Measurements from ENCODE around the gene SVOP. TPM values are rescaled to one million over a fixed set of nuclear protein-coding genes. Genes with fewer than 3 reads are reported as not detected.

SVOP gene
- total and polyA plus RNA-seq, 2 donors from 2014 or later, result 0.04 TPM; not detected in 1

GRCh38 chr12:108981835-108982234 is 39.0 kb downstream of the SVOP start:
- intact Hi-C loops (cut with DNase I), result no loop called here
- H3K36me3 ChIP-seq (ENCODE audit: control insufficient read depth in 2 of 3, insufficient read depth in 3 of 3, low read length in 3 of 3), result no peaks in the 10 kb centered on the region
- no peak overlapping the region for H3K9ac ChIP-seq (ENCODE audit: low read length in 3 of 3)
- no peak for DNase-seq
- H3K27me3 ChIP-seq (ENCODE audit: control insufficient read depth, insufficient read depth, low read length), result no peaks in the 10 kb centered on the region
- TF ChIP-seq CTCF (IDR thresholded peaks at IDR 0.05; ENCODE audit: borderline replicate concordance, extremely low read depth, insufficient read depth), result no peak
- no peak for FAIRE-seq
- peaks cover 0 to 2% (median 0%) of the 10 kb centered on the region in 3 donors for H3K4me1 ChIP-seq (ENCODE audit: control insufficient read depth in 2 of 3, insufficient read depth in 2 of 3, low read depth in 1 of 3, low read length in 3 of 3)
- H3K4me3 ChIP-seq (ENCODE audit: low read length in 3 of 3), result no peak overlapping the region
- peaks cover 0 to 8% (median 0%) of the 10 kb centered on the region in 3 donors for H3K9me3 ChIP-seq (ENCODE audit: control insufficient read depth in 2 of 3, insufficient read depth in 1 of 3, low read length in 3 of 3)
- H3K27ac ChIP-seq (ENCODE audit: low read depth in 2 of 2, low read length in 2 of 2), result no peak overlapping the region

- no peaks in the 10 kb centered on the region for H3K27me3 ChIP-seq (ENCODE audit: control insufficient read depth, insufficient read depth, low read length)
- H3K36me3 ChIP-seq (ENCODE audit: control insufficient read depth in 2 of 3, insufficient read depth in 3 of 3, low read length in 3 of 3), result no peaks in the 10 kb centered on the region
- FAIRE-seq (no peak), DNase-seq (no peak)
- no peak for TF ChIP-seq CTCF (IDR thresholded peaks at IDR 0.05; ENCODE audit: borderline replicate concordance, extremely low read depth, insufficient read depth)
- peaks cover 0 to 2% (median 0%) of the 10 kb centered on the region in 3 donors for H3K4me1 ChIP-seq (ENCODE audit: control insufficient read depth in 2 of 3, insufficient read depth in 2 of 3, low read depth in 1 of 3, low read length in 3 of 3)
- no peak overlapping the region for H3K27ac ChIP-seq (ENCODE audit: low read depth in 2 of 2, low read length in 2 of 2)
- H3K9me3 ChIP-seq (ENCODE audit: control insufficient read depth in 2 of 3, insufficient read depth in 1 of 3, low read length in 3 of 3), result peaks cover 0 to 8% (median 0%) of the 10 kb centered on the region in 3 donors
- H3K9ac ChIP-seq (ENCODE audit: low read length in 3 of 3), result no peak overlapping the region
- H3K4me3 ChIP-seq (ENCODE audit: low read length in 3 of 3), result no peak overlapping the region
- intact Hi-C loops (cut with DNase I), result no loop called here
Observed at GRCh38 chr12:108980831-108981618, 39.8 kb downstream of the SVOP start.

DNA sequence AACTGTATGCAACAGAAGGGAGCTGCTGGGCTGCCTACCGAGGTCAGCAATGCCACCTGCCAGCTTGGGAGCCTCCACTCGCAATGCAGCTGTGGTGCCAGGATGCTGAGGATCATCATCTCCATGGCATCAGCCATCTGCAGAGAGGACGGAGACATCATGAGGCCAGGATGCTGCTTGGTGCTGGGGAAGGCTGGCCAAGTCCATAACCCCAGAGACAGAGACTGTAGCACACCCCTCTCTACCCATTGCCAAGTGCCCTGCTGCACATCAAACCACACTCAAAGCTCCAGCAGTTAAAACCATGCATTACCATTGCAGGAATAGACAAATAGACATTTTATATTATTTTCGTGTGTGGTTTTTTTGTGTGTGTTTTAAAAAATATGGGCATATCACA is 43.5 kb downstream of the SVOP start:
- H3K27ac ChIP-seq (ENCODE audit: low read depth in 2 of 2, low read length in 2 of 2), result no peak overlapping the region
- no peak for TF ChIP-seq CTCF (IDR thresholded peaks at IDR 0.05; ENCODE audit: borderline replicate concordance, extremely low read depth, insufficient read depth)
- DNase-seq, result no peak
- FAIRE-seq, result no peak
- H3K9ac ChIP-seq (ENCODE audit: low read length in 3 of 3), result no peak overlapping the region
- H3K27me3 ChIP-seq (ENCODE audit: control insufficient read depth, insufficient read depth, low read length), result no peaks in the 10 kb centered on the region
- H3K36me3 ChIP-seq (ENCODE audit: control insufficient read depth in 2 of 3, insufficient read depth in 3 of 3, low read length in 3 of 3), result no peaks in the 10 kb centered on the region
- H3K9me3 ChIP-seq (ENCODE audit: control insufficient read depth in 2 of 3, insufficient read depth in 1 of 3, low read length in 3 of 3), result peaks cover 0 to 3% (median 0%) of the 10 kb centered on the region in 3 donors
- intact Hi-C loops (cut with DNase I), result no loop called here
- H3K4me3 ChIP-seq (ENCODE audit: low read length in 3 of 3), result no peak overlapping the region
- no peaks in the 10 kb centered on the region for H3K4me1 ChIP-seq (ENCODE audit: control insufficient read depth in 2 of 3, insufficient read depth in 2 of 3, low read depth in 1 of 3, low read length in 3 of 3)

Measured in kidney (tissue), 14 donors.